Measurements from ENCODE around the gene ULK4. TPM values are rescaled to one million over a fixed set of nuclear protein-coding genes. Genes with fewer than 3 reads are reported as not detected.

The ULK4 gene
- total and polyA plus RNA-seq, 2 of the 8 experiments (the other 6 are each of a cell fraction or from before 2014, with no cell fraction given): 3.0 to 10.8 TPM

GRCh38 chr3:41441139-41441538 is 520.8 kb downstream of the ULK4 start:
- Histone ChIP-seq H3K79me1 (ENCODE audit: low read depth, low read length) (no peaks in the 10 kb centered on the region), H2BK15ac (ENCODE audit: low read length) (no peak overlapping the region), H4K8ac (ENCODE audit: extremely low read depth, insufficient read depth, low read length) (no peak overlapping the region), H3K4me1 (replicated peaks in 1 of 4; ENCODE audit: control insufficient read depth in 3 of 4, insufficient read depth in 4 of 4, low read length in 3 of 4) (peaks cover 0 to 3% (median 0%) of the 10 kb centered on the region in 4 experiments; a peak in 1 of 7 replicates), H4K91ac (replicated peaks; ENCODE audit: insufficient read length, low read length) (no peak overlapping the region), H3K23me2 (ENCODE audit: low read depth, low read length) (no peaks in the 10 kb centered on the region), H3K27me3 (replicated peaks in 1 of 4; ENCODE audit: control insufficient read depth in 3 of 4, extremely low read depth in 1 of 4, insufficient read depth in 3 of 4, low read length in 3 of 4) (no peaks in the 10 kb centered on the region), H3K4ac (replicated peaks; ENCODE audit: insufficient read length, low read depth, low read length) (no peak overlapping the region), H3K14ac (ENCODE audit: insufficient read length) (no peak overlapping the region), H2BK120ac (replicated peaks; ENCODE audit: low read depth, low read length) (no peak overlapping the region), H3K23ac (ENCODE audit: insufficient read length) (no peak overlapping the region), H4K5ac (ENCODE audit: insufficient read length, low read depth, low read length) (no peak overlapping the region), H3K27ac (ENCODE audit: low read depth, low read length) (no peak overlapping the region), H3K56ac (replicated peaks; ENCODE audit: insufficient read length, low read depth, low read length) (no peak overlapping the region), H2AFZ (ENCODE audit: low read length) (no peak overlapping the region), H2BK12ac (ENCODE audit: low read depth, low read length) (no peak overlapping the region), H3K4me2 (ENCODE audit: insufficient read depth in 1 of 2, low read depth in 2 of 2, low read length in 2 of 2) (no peak overlapping the region), H2BK5ac (ENCODE audit: low read depth, low read length) (no peak overlapping the region), H3K4me3 (ENCODE audit: extremely low read depth in 1 of 4, insufficient read depth in 2 of 4, low read depth in 3 of 4, low read length in 4 of 4) (no peak overlapping the region), H3K9ac (replicated peaks in 1 of 4; ENCODE audit: extremely low read depth in 1 of 4, low read depth in 3 of 4, low read length in 3 of 4) (no peak overlapping the region), H3K18ac (ENCODE audit: extremely low read depth, low read length) (no peak overlapping the region), H2AK5ac (ENCODE audit: low read depth, low read length) (no peak overlapping the region), H3K9me3 (ENCODE audit: insufficient read depth in 2 of 2, low read depth in 1 of 2, low read length in 1 of 2) (no peaks in the 10 kb centered on the region), H3K79me2 (ENCODE audit: control insufficient read depth in 1 of 2, insufficient read depth in 2 of 2, low read length in 2 of 2) (no peaks in the 10 kb centered on the region), H2BK20ac (ENCODE audit: low read length) (no peak overlapping the region), H4K20me1 (replicated peaks in 1 of 2; ENCODE audit: control insufficient read depth in 1 of 2, insufficient read depth in 2 of 2, low read length in 2 of 2) (no peaks in the 10 kb centered on the region), H3K36me3 (ENCODE audit: control insufficient read depth in 2 of 4, insufficient read depth in 4 of 4, low read length in 3 of 4) (peaks cover 0 to 3% (median 0%) of the 10 kb centered on the region in 4 experiments; a peak in 2 of 8 replicates)
- FAIRE-seq (no peak), DNase-seq (ENCODE audit: low read depth in 1 of 2, low spot score in 2 of 2) (no peak)
- CTCF ChIA-PET (ENCODE audit: partially characterized antibody): no interaction called here
- TF ChIP-seq EZH2 (IDR thresholded peaks at IDR 0.05; ENCODE audit: low read depth, low read length, severe bottlenecking) (no peak), EP300 (IDR thresholded peaks at IDR 0.05; ENCODE audit: borderline replicate concordance in 1 of 2, low read depth in 2 of 2, low read length in 2 of 2) (no peak), HDAC6 (IDR thresholded peaks at IDR 0.05; ENCODE audit: low read depth, low read length) (no peak), TCF12 (IDR thresholded peaks at IDR 0.05; ENCODE audit: low read depth, low read length) (no peak), RAD21 (IDR thresholded peaks at IDR 0.05 in 1 of 2, conservative IDR thresholded peaks at IDR 0.05 in 1 of 2; ENCODE audit: low read depth in 2 of 2, low read length in 2 of 2) (no peak), BCL11A (IDR thresholded peaks at IDR 0.05; ENCODE audit: low read depth in 2 of 2, low read length in 2 of 2) (no peak), FOSL1 (IDR thresholded peaks at IDR 0.05; ENCODE audit: insufficient read depth, low read depth, low read length) (no peak), CBX5 (IDR thresholded peaks at IDR 0.05; ENCODE audit: low read depth, low read length) (no peak), MAX (IDR thresholded peaks at IDR 0.05) (no peak), PHF8 (conservative IDR thresholded peaks at IDR 0.05; ENCODE audit: low read depth, low read length) (no peak), POU5F1 (IDR thresholded peaks at IDR 0.05; ENCODE audit: low read depth, low read length) (no peak)
- POLR2A ChIA-PET (ENCODE audit: partially characterized antibody): interaction anchor here (0.6 kb wide), 1 partner anchor 242 kb away, joined by 3 read pairs; the partner anchor contains the start of gene CTNNB1
- 88% methylated on average over 2 of the region's 2 CpGs; no CpG with 5 or more reads in 1 of the 2 experiments for WGBS, 2 experiments (ENCODE audit: extremely low coverage in 1 of 2, insufficient coverage in 1 of 2, insufficient read length in 1 of 2, insufficient replicate concordance in 2 of 2, low coverage in 1 of 2, low lambda C conversion rate in 2 of 2, missing lambda C conversion rate in 1 of 2)

Measured in H1 (cell line).